Measurements from ENCODE around the gene SLC25A26. TPM values are rescaled to one million over a fixed set of nuclear protein-coding genes. Genes with fewer than 3 reads are reported as not detected.
A peak's percentile ranks its signal among the peaks of the same experiment; 100 is the strongest.
"Not testable (repeated sequence)": the region's sequence is repeated elsewhere in the genome, so short reads cannot be mapped to it uniquely, and the experiment has no call there.

The SLC25A26 gene
- total and polyA plus RNA-seq, 7 donors, result 21.0 to 43.6 (median 31.9) TPM

DNA sequence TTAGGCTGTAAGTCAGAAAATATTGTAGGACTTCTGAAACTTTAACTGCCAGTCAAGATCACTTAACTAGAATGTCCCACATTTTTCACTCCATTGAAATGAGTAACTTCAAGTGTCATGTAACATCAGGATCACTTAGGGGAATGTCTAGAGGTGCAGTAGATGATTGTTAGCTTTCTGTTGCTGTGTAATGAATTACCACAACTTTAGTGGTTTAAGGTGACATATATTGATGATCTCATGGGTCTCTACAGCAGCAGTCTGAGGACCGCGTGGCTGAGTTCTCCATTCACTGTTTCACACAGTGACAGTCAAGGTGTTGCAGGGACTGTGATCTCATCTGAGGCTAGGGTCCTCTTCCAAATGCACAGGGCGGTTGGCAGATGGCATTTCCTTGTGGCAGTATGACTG is 82.7 kb downstream of the SLC25A26 start:
- no peak for DNase-seq
- H3K9me3 ChIP-seq, result no peaks in the 10 kb centered on the region
- H3K27ac ChIP-seq, result no peak overlapping the region
- no peaks in the 10 kb centered on the region for H3K27me3 ChIP-seq (ENCODE audit: insufficient read depth in 3 of 3, low read length in 2 of 3)
- intact Hi-C loops (cut with DNase I), result no loop called here
- TF ChIP-seq, protein P1, sequence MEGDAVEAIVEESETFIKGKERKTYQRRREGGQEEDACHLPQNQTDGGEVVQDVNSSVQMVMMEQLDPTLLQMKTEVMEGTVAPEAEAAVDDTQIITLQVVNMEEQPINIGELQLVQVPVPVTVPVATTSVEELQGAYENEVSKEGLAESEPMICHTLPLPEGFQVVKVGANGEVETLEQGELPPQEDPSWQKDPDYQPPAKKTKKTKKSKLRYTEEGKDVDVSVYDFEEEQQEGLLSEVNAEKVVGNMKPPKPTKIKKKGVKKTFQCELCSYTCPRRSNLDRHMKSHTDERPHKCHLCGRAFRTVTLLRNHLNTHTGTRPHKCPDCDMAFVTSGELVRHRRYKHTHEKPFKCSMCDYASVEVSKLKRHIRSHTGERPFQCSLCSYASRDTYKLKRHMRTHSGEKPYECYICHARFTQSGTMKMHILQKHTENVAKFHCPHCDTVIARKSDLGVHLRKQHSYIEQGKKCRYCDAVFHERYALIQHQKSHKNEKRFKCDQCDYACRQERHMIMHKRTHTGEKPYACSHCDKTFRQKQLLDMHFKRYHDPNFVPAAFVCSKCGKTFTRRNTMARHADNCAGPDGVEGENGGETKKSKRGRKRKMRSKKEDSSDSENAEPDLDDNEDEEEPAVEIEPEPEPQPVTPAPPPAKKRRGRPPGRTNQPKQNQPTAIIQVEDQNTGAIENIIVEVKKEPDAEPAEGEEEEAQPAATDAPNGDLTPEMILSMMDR (IDR thresholded peaks at IDR 0.05), result no peak
- H3K4me3 ChIP-seq, result no peak overlapping the region
- no peaks in the 10 kb centered on the region for H3K36me3 ChIP-seq (ENCODE audit: insufficient read depth in 1 of 2, low read depth in 1 of 2)
- H3K4me1 ChIP-seq, result peaks cover 23% of the 10 kb centered on the region
- peak in 1 of 4 donors; percentile 19 for ATAC-seq
- WGBS, 3 donors, result 84 to 92% (median 86%) methylated on average over 3 of the region's 3 CpGs

DNA sequence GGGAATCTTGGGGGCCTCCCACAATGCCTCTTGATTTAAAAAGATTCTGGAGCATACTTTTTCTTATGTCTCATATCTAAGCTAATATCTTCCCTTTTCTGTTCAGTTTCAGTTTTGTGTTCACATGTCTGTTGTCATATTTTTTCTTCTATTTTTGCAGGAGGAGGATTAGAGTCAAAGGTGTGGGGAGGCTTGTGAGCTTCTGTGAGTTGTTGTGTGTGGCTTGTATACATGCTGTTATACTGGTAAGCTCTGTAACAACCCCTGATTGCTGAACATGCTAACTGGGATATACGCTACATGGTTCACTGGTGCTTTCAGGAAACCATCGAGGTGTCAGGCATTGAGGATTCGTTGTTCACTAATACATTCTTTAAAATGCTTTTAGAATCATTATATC is 83.5 kb downstream of the SLC25A26 start:
- no peaks in the 10 kb centered on the region for H3K27me3 ChIP-seq (ENCODE audit: insufficient read depth in 3 of 3, low read length in 2 of 3)
- 71 to 79% (median 75%) methylated on average over 3 of the region's 3 CpGs for whole genome bisulfite sequencing, 3 donors
- TF ChIP-seq, protein P1 (IDR thresholded peaks at IDR 0.05), result no peak
- DNase-seq (no peak), ATAC-seq (no peak)
- peaks cover 15% of the 10 kb centered on the region for H3K4me1 ChIP-seq
- H3K36me3 ChIP-seq (ENCODE audit: insufficient read depth in 1 of 2, low read depth in 1 of 2), result no peaks in the 10 kb centered on the region
- no peaks in the 10 kb centered on the region for H3K9me3 ChIP-seq
- intact Hi-C loops (cut with DNase I), result no loop called here
- H3K4me3 ChIP-seq, result no peak overlapping the region
- H3K27ac ChIP-seq, result no peak overlapping the region

DNA sequence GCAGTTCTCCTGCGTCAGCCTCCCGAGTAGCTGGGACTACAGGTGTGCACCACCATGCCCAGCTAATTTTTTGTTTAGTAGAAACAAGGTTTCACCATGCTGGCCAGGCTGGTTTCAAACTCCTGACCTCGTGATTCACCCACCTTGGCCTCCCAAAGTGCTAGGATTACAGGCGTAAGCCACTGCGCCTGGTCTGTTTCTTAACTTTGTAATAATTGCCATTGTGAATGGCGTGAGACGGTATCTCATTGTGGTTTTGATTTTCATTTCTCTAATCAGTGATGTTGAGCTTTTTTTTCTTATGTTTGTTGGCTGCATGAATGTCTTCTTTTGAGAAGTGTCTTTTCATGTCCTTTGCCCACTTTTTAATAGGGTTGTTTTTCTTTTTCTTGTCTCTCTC is 85.3 kb downstream of the SLC25A26 start:
- H3K9me3 ChIP-seq; DNase-seq; H3K27me3 ChIP-seq (ENCODE audit: insufficient read depth in 3 of 3, low read length in 2 of 3); H3K27ac ChIP-seq; ATAC-seq; H3K4me3 ChIP-seq; H3K36me3 ChIP-seq (ENCODE audit: insufficient read depth in 1 of 2, low read depth in 1 of 2); intact Hi-C loops (cut with DNase I): not testable (repeated sequence)
- H3K4me1 ChIP-seq, result peaks cover 15% of the 10 kb centered on the region
- WGBS, 3 donors, result 96 to 99% (median 97%) methylated on average over 7 of the region's 7 CpGs

DNA sequence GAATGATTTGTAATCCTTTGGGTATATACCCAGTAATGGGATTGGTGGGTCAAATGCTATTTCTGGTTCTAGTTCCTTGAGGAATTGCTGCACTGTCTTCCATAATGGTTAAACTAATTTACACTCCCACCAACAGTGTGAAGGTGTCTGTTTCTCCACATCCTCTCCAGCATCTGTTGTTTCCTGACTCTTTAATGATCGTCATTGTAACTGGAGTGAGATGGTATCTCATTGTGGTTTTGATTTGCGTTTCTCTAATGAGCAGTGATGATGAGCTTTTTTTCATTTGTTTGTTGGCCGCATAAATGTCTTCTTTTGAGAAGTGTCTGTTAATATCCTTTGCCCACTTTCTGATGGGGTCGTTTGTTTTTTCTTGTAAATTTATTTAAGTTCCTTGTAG is 86.2 kb downstream of the SLC25A26 start:
- intact Hi-C loops (cut with DNase I); H3K4me3 ChIP-seq; H3K36me3 ChIP-seq (ENCODE audit: insufficient read depth in 1 of 2, low read depth in 1 of 2); DNase-seq; H3K9me3 ChIP-seq; H3K27me3 ChIP-seq (ENCODE audit: insufficient read depth in 3 of 3, low read length in 2 of 3); H3K27ac ChIP-seq; ATAC-seq: not testable (repeated sequence)
- WGBS, 3 donors, result 70 to 76% (median 75%) methylated on average over 4 of the region's 4 CpGs
- peaks cover 15% of the 10 kb centered on the region for H3K4me1 ChIP-seq

DNA sequence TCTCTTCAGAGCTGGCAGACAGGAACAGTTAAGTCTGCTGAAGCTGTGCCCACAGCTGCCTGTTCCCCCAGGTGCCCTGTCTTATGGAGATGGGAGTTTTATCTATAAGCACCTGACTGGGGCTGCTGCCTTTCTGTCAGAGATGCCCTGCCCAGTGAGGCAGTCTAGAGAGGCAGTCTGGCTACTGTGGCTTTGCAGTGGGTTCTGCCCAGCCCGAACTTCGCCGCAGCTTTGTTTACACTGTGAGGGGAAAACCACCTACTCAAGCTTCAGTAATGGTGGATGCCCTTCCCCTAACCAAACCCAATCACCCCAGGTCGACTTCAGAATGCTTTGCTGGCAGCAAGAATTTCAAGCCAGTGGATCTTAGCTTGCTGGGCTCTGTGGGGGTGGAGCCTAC is 91.2 kb downstream of the SLC25A26 start:
- 94 to 95% (median 94%) methylated on average over 4 of the region's 4 CpGs for WGBS, 3 donors
- Histone ChIP-seq H3K4me3 (no peak overlapping the region), H3K4me1 (no peaks in the 10 kb centered on the region), H3K27ac (no peak overlapping the region), H3K36me3 (ENCODE audit: insufficient read depth in 1 of 2, low read depth in 1 of 2) (no peaks in the 10 kb centered on the region), H3K9me3 (no peaks in the 10 kb centered on the region), H3K27me3 (ENCODE audit: insufficient read depth in 3 of 3, low read length in 2 of 3) (no peaks in the 10 kb centered on the region)
- intact Hi-C loops (cut with DNase I), result no loop called here
- TF ChIP-seq, protein P1 (IDR thresholded peaks at IDR 0.05), result no peak
- DNase-seq (peak in 1 of 2 donors; percentile 25), ATAC-seq (no peak)

DNA sequence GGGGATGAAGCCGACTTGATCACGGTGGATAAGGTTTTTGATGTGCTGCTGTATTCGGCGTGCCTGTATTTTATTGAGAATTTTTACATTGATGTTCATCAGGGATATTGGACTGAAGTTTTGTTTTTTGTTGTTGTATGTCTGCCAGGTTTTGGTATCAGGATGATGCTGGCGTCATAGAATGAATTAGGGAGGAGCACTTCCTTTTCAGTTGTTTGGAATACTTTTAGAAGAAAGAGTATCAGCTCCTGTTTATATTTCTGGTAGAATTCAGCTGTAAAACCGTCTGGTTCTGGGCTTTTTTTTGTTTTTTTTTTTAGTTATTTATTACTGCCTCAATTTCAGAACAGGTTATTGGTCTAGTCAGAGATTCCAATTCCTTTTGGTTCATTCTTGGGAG is 93.7 kb downstream of the SLC25A26 start:
- 77 to 84% (median 82%) methylated on average over 6 of the region's 6 CpGs for WGBS, 3 donors
- H3K27ac ChIP-seq, result no peak overlapping the region

More for the DNA sequence above, 93.7 kb downstream of the SLC25A26 start:
- Histone ChIP-seq H3K27me3 (ENCODE audit: insufficient read depth in 3 of 3, low read length in 2 of 3) (no peaks in the 10 kb centered on the region), H3K9me3 (no peaks in the 10 kb centered on the region), H3K36me3 (ENCODE audit: insufficient read depth in 1 of 2, low read depth in 1 of 2) (no peaks in the 10 kb centered on the region), H3K4me1 (no peaks in the 10 kb centered on the region), H3K4me3 (no peak overlapping the region)
- TF ChIP-seq, protein P1 (IDR thresholded peaks at IDR 0.05), result no peak
- DNase-seq (no peak), ATAC-seq (no peak)
- intact Hi-C loops (cut with DNase I), result no loop called here
